Stomach (tissue), 19 donors: ENCODE data around the gene MFSD6L. TPM values are rescaled to one million over a fixed set of nuclear protein-coding genes. Genes with fewer than 3 reads are reported as not detected.

Experiments
- DNase-seq, 2 donors: peaks; one replicate each; pipeline versions ENCODE4 v3.0.0 to v3.0.0-alpha.2; 2013 to 2019
- H3K27ac ChIP-seq, 5 donors: fragments of 200-600 bp in 4 of 5; sonication (generic) in 4 of 5; one replicate each; pipeline ENCODE4 v1.5.1; 2013 to 2019; ENCODE audit warnings: mild to moderate bottlenecking in 1 of 5, moderate library complexity in 1 of 5
- H3K27me3 ChIP-seq, 3 donors: fragments of 200-600 bp; sonication (generic); one replicate each; pipeline ENCODE4 v1.5.1; 2017 to 2019; ENCODE audit warnings: mixed run types in 1 of 3
- H3K36me3 ChIP-seq, 4 donors: fragments of 200-600 bp; sonication (generic); 1 replicate in 3 of 4; 2 replicates in 1 of 4; pipeline ENCODE4 v1.5.1; 2016 to 2019
- H3K4me1 ChIP-seq, 4 donors: fragments of 200-600 bp; sonication (generic); one replicate each; pipeline ENCODE4 v1.5.1; 2016 to 2019
- H3K4me3 ChIP-seq, 4 donors: fragments of 200-600 bp; sonication (generic) in 3 of 4; one replicate each; pipeline ENCODE4 v1.5.1; 2016 to 2019; ENCODE audit warnings: mild to moderate bottlenecking in 1 of 4
- H3K9me3 ChIP-seq, 4 donors: fragments of 200-600 bp; sonication (generic); one replicate each; pipeline ENCODE4 v1.5.1; 2016 to 2019
- CTCF ChIP-seq, 7 experiments: fragments of 450-650 bp in 4 of 7; fragments of 200-600 bp in 3 of 7; sonication (generic) in 3 of 7; IDR thresholded peaks; one replicate each; pipeline ENCODE4 v1.5.1; 2016 to 2019; ENCODE audit warnings: antibody characterized with exemption in 7 of 7, control low read depth in 2 of 7, mild to moderate bottlenecking in 1 of 7
- EP300 ChIP-seq: sonication (generic); formaldehyde crosslinking; IDR thresholded peaks from one replicate; pipeline ENCODE4 v1.6.1; 2017; ENCODE audit warnings: antibody characterized with exemption
- POLR2A ChIP-seq, 4 donors: fragments of 450-650 bp; IDR thresholded peaks; one replicate each; pipeline ENCODE4 v1.6.1; 2016; ENCODE audit warnings: antibody characterized with exemption in 4 of 4, control low read depth in 2 of 4, mild to moderate bottlenecking in 1 of 4, moderate library complexity in 1 of 4
- POLR2AphosphoS5 ChIP-seq, 3 donors: sonication (generic); formaldehyde crosslinking; IDR thresholded peaks; one replicate each; pipeline ENCODE4 v1.6.1; 2016; ENCODE audit warnings: antibody characterized with exemption in 3 of 3
- WGBS, 5 donors: extraction: QIAGEN DNeasy Blood & Tissue Kit in 3 of 5; methylation state at CpG; one replicate each; pipeline versions ENCODE4 v1.1.5 to v1.1.7; 2013 to 2018; 5-methylcytosine and 5-hydroxymethylcytosine counted together
- intact Hi-C: fragments of 100-400 bp; cut with DNase I; formaldehyde crosslinking; loops from one replicate; pipeline ENCODE4 v1.15.1; 2023; ENCODE audit warnings: low total_unique reads
- long read RNA-seq, 10 donors: transcript quantifications; one replicate each; lab custom pipeline, GENCODE V29; 2026
- polyA plus RNA-seq, 3 donors: library from polyadenylated mRNA; stranded (reverse); fragments of 200-250 nt; gene quantifications; one replicate each; pipeline ENCODE4 v1.2.3, GENCODE V29; 2013
- total RNA-seq, 5 donors: library from RNA; depleted of rRNA; stranded (reverse); fragments of >200 nt; gene quantifications; one replicate each; pipeline versions ENCODE4 v1.1.0 to v1.2.3, GENCODE V29; 2014 to 2016
- donor health status: healthy with polysubstance abuse.
- donor health status: Bipolar disorder and iron deficiency.
- donor health status: healthy.

Gene MFSD6L
- total RNA-seq (10 to 100 TPM in 1 of 5 donors, 1 to 10 TPM in 2, not detected in 2; 4.4 to 22.6 (median 4.9) TPM), polyA plus RNA-seq (1 to 10 TPM in 2 of 3 donors, under 1 TPM in 1; 0.76 to 4.5 (median 2.0) TPM)
- long read RNA-seq, donor 1, transcript MFSD6L-201 (1 exons, 2,188 nt): major isoform, 8 of 8 reads
- long read RNA-seq, donor 1, partial matches to known transcripts: 0 of 8 reads
- long read RNA-seq, donor 1, other reads (novel, unspliced or antisense): 0 of 8 reads
- long read RNA-seq, donor 2, transcript MFSD6L-201 (1 exons, 2,188 nt): major isoform, 11 of 11 reads
- long read RNA-seq, donor 2, partial matches to known transcripts: 0 of 11 reads
- long read RNA-seq, donor 2, other reads (novel, unspliced or antisense): 0 of 11 reads
- long read RNA-seq, donor 3, transcript MFSD6L-201 (1 exons, 2,188 nt): major isoform, 9 of 9 reads
- long read RNA-seq, donor 3, partial matches to known transcripts: 0 of 9 reads
- long read RNA-seq, donor 3, other reads (novel, unspliced or antisense): 0 of 9 reads
- long read RNA-seq, donor 4: 0 reads
- long read RNA-seq, donor 5, transcript MFSD6L-201 (1 exons, 2,188 nt): major isoform, 7 of 7 reads
- long read RNA-seq, donor 5, partial matches to known transcripts: 0 of 7 reads
- long read RNA-seq, donor 5, other reads (novel, unspliced or antisense): 0 of 7 reads
- long read RNA-seq, donor 6, transcript MFSD6L-201 (1 exons, 2,188 nt): major isoform, 36 of 36 reads
- long read RNA-seq, donor 6, partial matches to known transcripts: 0 of 36 reads
- long read RNA-seq, donor 6, other reads (novel, unspliced or antisense): 0 of 36 reads
- long read RNA-seq, donor 7, transcript MFSD6L-201 (1 exons, 2,188 nt): major isoform, 15 of 15 reads
- long read RNA-seq, donor 7, partial matches to known transcripts: 0 of 15 reads
- long read RNA-seq, donor 7, other reads (novel, unspliced or antisense): 0 of 15 reads
- long read RNA-seq, donor 8, transcript MFSD6L-201 (1 exons, 2,188 nt): major isoform, 21 of 21 reads
- long read RNA-seq, donor 8, partial matches to known transcripts: 0 of 21 reads
- long read RNA-seq, donor 8, other reads (novel, unspliced or antisense): 0 of 21 reads
- long read RNA-seq, donor 9, transcript MFSD6L-201 (1 exons, 2,188 nt): major isoform, 14 of 14 reads
- long read RNA-seq, donor 9, partial matches to known transcripts: 0 of 14 reads
- long read RNA-seq, donor 9, other reads (novel, unspliced or antisense): 0 of 14 reads
- long read RNA-seq, donor 10, transcript MFSD6L-201 (1 exons, 2,188 nt): major isoform, 5 of 5 reads
- long read RNA-seq, donor 10, partial matches to known transcripts: 0 of 5 reads
- long read RNA-seq, donor 10, other reads (novel, unspliced or antisense): 0 of 5 reads

GRCh38 chr17:8798846-8799569 is at the start of gene MFSD6L:
TSS of gene MFSD6L (minus strand) at chr17:8799365. CDS start at chr17:8799120, 245 bp downstream.
- Histone ChIP-seq H3K4me1 (peaks cover 0 to 16% (median 9%) of the 10 kb centered on the region in 4 donors), H3K9me3 (no peaks in the 10 kb centered on the region), H3K36me3 (no peaks in the 10 kb centered on the region), H3K27me3 (peaks cover 0 to 18% (median 7%) of the 10 kb centered on the region in 3 donors), H3K4me3 (peak within 1 kb of the TSS; percentile 36 to 55 (median 49)), H3K27ac (peak within 1 kb of the TSS; percentile 64 to 81 (median 80))
- TF ChIP-seq POLR2A (IDR thresholded peaks at IDR 0.05) (no peak), EP300 (no peak), POLR2AphosphoS5 (IDR thresholded peaks at IDR 0.05) (peak in 1 of 3 donors; percentile 42), CTCF (IDR thresholded peaks at IDR 0.05) (peak in 5 of 7 experiments; percentile 10 to 29 (median 24))
- intact Hi-C loops: no loop called here
- DNase-seq: peak; percentile 87 to 95
- 13 to 28% (median 18%) methylated on average over 10 to 62 of the region's 62 CpGs for WGBS, 5 donors

GRCh38 chr17:8847891-8848290 is 48.7 kb upstream of the MFSD6L start:
- no peak overlapping the region for H3K4me3 ChIP-seq
- H3K27ac ChIP-seq: no peak overlapping the region
- H3K4me1 ChIP-seq: no peaks in the 10 kb centered on the region
- no peaks in the 10 kb centered on the region for H3K36me3 ChIP-seq
- no peaks in the 10 kb centered on the region for H3K9me3 ChIP-seq
- no peak for TF ChIP-seq POLR2A (IDR thresholded peaks at IDR 0.05)
- TF ChIP-seq CTCF (IDR thresholded peaks at IDR 0.05): no peak
- TF ChIP-seq POLR2AphosphoS5 (IDR thresholded peaks at IDR 0.05): no peak
- no peak for TF ChIP-seq EP300
- no peak for DNase-seq
- H3K27me3 ChIP-seq: peaks cover 0 to 4% (median 0%) of the 10 kb centered on the region in 3 donors
- intact Hi-C loops: no loop called here
- 80 to 96% (median 89%) methylated on average over 2 of the region's 2 CpGs for WGBS, 5 donors

- Histone ChIP-seq H3K9me3 (no peaks in the 10 kb centered on the region), H3K4me1 (no peaks in the 10 kb centered on the region), H3K4me3 (no peak overlapping the region), H3K36me3 (no peaks in the 10 kb centered on the region), H3K27ac (no peak overlapping the region), H3K27me3 (no peaks in the 10 kb centered on the region)
- peak in 1 of 2 donors; percentile 67 for DNase-seq
- intact Hi-C loops: no loop called here
- TF ChIP-seq CTCF (IDR thresholded peaks at IDR 0.05): no peak
- TF ChIP-seq EP300: no peak
- no peak for TF ChIP-seq POLR2A (IDR thresholded peaks at IDR 0.05)
- TF ChIP-seq POLR2AphosphoS5 (IDR thresholded peaks at IDR 0.05): no peak
These were observed 47.6 kb upstream of the MFSD6L start for GRCh38 chr17:8846768-8847211.
